ENCODE data around the gene SLC52A1. TPM values are rescaled to one million over a fixed set of nuclear protein-coding genes. Genes with fewer than 3 reads are reported as not detected.

The SLC52A1 gene
- total and polyA plus RNA-seq, 2 of the 13 experiments (the other 11 are each of a cell fraction or from before 2014, with no cell fraction given), result 0.03 to 0.13 TPM

- TF ChIP-seq CTCF (CRISPR knock-in tag; IDR thresholded peaks at IDR 0.05) (peak; percentile 47), ZNF790 (CRISPR knock-in tag; IDR thresholded peaks at IDR 0.05; ENCODE audit: borderline replicate concordance) (no peak), ARHGAP35 (CRISPR knock-in tag; IDR thresholded peaks at IDR 0.05; ENCODE audit: borderline replicate concordance) (0 out of 2 replicates have a peak, but pooled peaks have one; percentile 26)
These were observed 15.7 kb downstream of the SLC52A1 start (continued) for GRCh38 chr17:5019475-5019956.

- no peaks in the 10 kb centered on the region for H3K9me3 ChIP-seq (ENCODE audit: low read length)
- no peaks in the 10 kb centered on the region for H3K4me1 ChIP-seq (ENCODE audit: insufficient read depth, low read length)
- H3K4me3 ChIP-seq (replicated peaks in 1 of 3; ENCODE audit: insufficient read depth in 1 of 3, low read depth in 2 of 3, low read length in 3 of 3), result no peak overlapping the region
- DNase-seq (ENCODE audit: low spot score) (no peak), FAIRE-seq (no peak), ATAC-seq (no peak)
- TF ChIP-seq ZNF512 (CRISPR knock-in tag; IDR thresholded peaks at IDR 0.05) (no peak), ZNF629 (CRISPR knock-in tag; conservative IDR thresholded peaks at IDR 0.05) (peak; percentile 75)
- H3K4me2 ChIP-seq (ENCODE audit: low read depth, low read length), result no peak overlapping the region
- no peak overlapping the region for H2AFZ ChIP-seq (ENCODE audit: low read length)
- H4K20me1 ChIP-seq (ENCODE audit: insufficient read depth, low read length), result no peaks in the 10 kb centered on the region
- H3K79me2 ChIP-seq (ENCODE audit: insufficient read depth, low read length), result no peaks in the 10 kb centered on the region
- POLR2A ChIA-PET, result no interaction called here
- intact Hi-C loops (cut with micrococcal nuclease; ENCODE audit: unreplicated experiment), result no loop called here
- in situ Hi-C loops (cut with HindIII; ENCODE audit: extremely low pct_ligation_motif_present, low pct_unique_long_range_greater_than_20kb), result no loop called here
- no peak overlapping the region for H3K27ac ChIP-seq (ENCODE audit: extremely low read length, insufficient read depth, low read length)
- no peak overlapping the region for H3K9ac ChIP-seq (ENCODE audit: insufficient read depth, low read depth, low read length)
- H3K27me3 ChIP-seq (ENCODE audit: control insufficient read depth in 1 of 2, insufficient read depth in 2 of 2, low read length in 2 of 2), result no peaks in the 10 kb centered on the region
- no TSS peak for BruUV-seq (replicated peaks)
- WGBS (ENCODE audit: low lambda C conversion rate), result 88% methylated on average over 2 of the region's 4 CpGs
- peaks cover 26 to 68% of the 10 kb centered on the region in 2 experiments for H3K36me3 ChIP-seq (replicated peaks in 1 of 2; ENCODE audit: control insufficient read depth in 1 of 2, insufficient read depth in 2 of 2, low read length in 2 of 2)
- CTCF ChIA-PET (ENCODE audit: low intra/inter-chr PET ratio, low total read pairs), result no interaction called here
These were observed 20.9 kb downstream of the SLC52A1 start for GRCh38 chr17:5014357-5014756.

Data from HepG2 (cell line).